ENCODE measurements around the gene MPG. TPM values are rescaled to one million over a fixed set of nuclear protein-coding genes. Genes with fewer than 3 reads are reported as not detected.

The MPG gene
- total RNA-seq, 1 experiment from 2014 or later, result 32.6 TPM

GRCh38 chr16:55571-56136 is 22.4 kb upstream of the MPG start:
- intact Hi-C loops (cut with micrococcal nuclease), result no loop called here
- H3K36me3 ChIP-seq (ENCODE audit: control insufficient read depth in 1 of 2, insufficient read depth in 2 of 2, low read length in 2 of 2), result no peaks in the 10 kb centered on the region; a peak in 3 of 4 replicates
- no peak for ATAC-seq
- DNase-seq (ENCODE audit: low read depth, low spot score), result no peak
- H3K4me2 ChIP-seq (ENCODE audit: low read length), result no peak overlapping the region
- no peaks in the 10 kb centered on the region for H3K9me3 ChIP-seq (ENCODE audit: control insufficient read depth in 1 of 2, insufficient read depth in 1 of 2, low read depth in 1 of 2, low read length in 2 of 2)
- no TSS peak for BruUV-seq (replicated peaks)
- H4K20me1 ChIP-seq (ENCODE audit: insufficient read depth), result no peaks in the 10 kb centered on the region
- CTCF ChIA-PET, result no interaction called here
- POLR2A ChIA-PET, result no interaction called here
- H3K4me1 ChIP-seq (ENCODE audit: control insufficient read depth in 1 of 2, insufficient read depth in 2 of 2, low read length in 2 of 2), result no peaks in the 10 kb centered on the region
- peaks cover 29% of the 10 kb centered on the region for H3K79me2 ChIP-seq (ENCODE audit: insufficient read depth, low read length)
- no peak overlapping the region for H3K27ac ChIP-seq (ENCODE audit: low read depth, low read length)
- no peak overlapping the region for H3K9ac ChIP-seq (ENCODE audit: low read length)
- RAD21 ChIA-PET (ENCODE audit: low non-redundant PET in 1 of 2, low total read pairs in 2 of 2, uncharacterized antibody in 2 of 2, unreplicated experiment in 2 of 2), result no interaction called here
- no peak overlapping the region for H3K4me3 ChIP-seq (replicated peaks in 1 of 2; ENCODE audit: low read depth in 1 of 2, low read length in 2 of 2)
- H3K9me2 ChIP-seq (ENCODE audit: insufficient read depth), result no peaks in the 10 kb centered on the region
- H2AFZ ChIP-seq (ENCODE audit: low read depth, low read length, poor library complexity, severe bottlenecking), result no peak overlapping the region
- TF ChIP-seq REST (IDR thresholded peaks at IDR 0.05; ENCODE audit: low read depth), result no peak
- TF ChIP-seq EGR1 (IDR thresholded peaks at IDR 0.05; ENCODE audit: low read depth), result no peak
- TF ChIP-seq ELF1 (IDR thresholded peaks at IDR 0.05; ENCODE audit: borderline replicate concordance, low read depth), result no peak
- TF ChIP-seq CBX3 (IDR thresholded peaks at IDR 0.05; ENCODE audit: low read depth), result no peak
- TF ChIP-seq YY1 (IDR thresholded peaks at IDR 0.05; ENCODE audit: extremely low read depth, insufficient replicate concordance, low read depth, low read length), result no peak
- no peak for TF ChIP-seq SP1 (IDR thresholded peaks at IDR 0.05; ENCODE audit: low read depth)
- TF ChIP-seq ZNF274 (IDR thresholded peaks at IDR 0.05; ENCODE audit: low read depth, low read length), result no peak
- no peak for TF ChIP-seq SRF (IDR thresholded peaks at IDR 0.05; ENCODE audit: low read depth)
- TF ChIP-seq TCF7L2 (IDR thresholded peaks at IDR 0.05; ENCODE audit: borderline replicate concordance, extremely low read depth, insufficient read depth, insufficient read length), result no peak
- TF ChIP-seq SIN3A (IDR thresholded peaks at IDR 0.05; ENCODE audit: low read depth), result no peak
- TF ChIP-seq ZBTB33 (IDR thresholded peaks at IDR 0.05; ENCODE audit: extremely low read depth, insufficient replicate concordance, low read length), result no peak
- no peak for TF ChIP-seq POLR2A (IDR thresholded peaks at IDR 0.05; ENCODE audit: borderline replicate concordance, extremely low read depth, insufficient read depth, insufficient read length)
- no peak for TF ChIP-seq EZH2phosphoT487 (IDR thresholded peaks at IDR 0.05; ENCODE audit: borderline replicate concordance)
- no peak for TF ChIP-seq MAX (IDR thresholded peaks at IDR 0.05)
- H3K27me3 ChIP-seq (ENCODE audit: insufficient read depth, low read length), result no peaks in the 10 kb centered on the region
